Peyer's patch (tissue), 4 donors: ENCODE results near the gene ZFYVE1. TPM values are rescaled to one million over a fixed set of nuclear protein-coding genes. Genes with fewer than 3 reads are reported as not detected.

Experiments used
- DNase-seq, 3 donors: peaks; one replicate each; pipeline ENCODE4 v3.0.0-alpha.2; 2017 to 2019
- H3K27ac ChIP-seq, 4 donors: fragments of 200-600 bp; sonication (generic); one replicate each; pipeline ENCODE4 v1.5.1; 2016 to 2019
- H3K27me3 ChIP-seq, 2 donors: fragments of 200-600 bp; sonication (generic); one replicate each; pipeline ENCODE4 v1.5.1; 2019
- H3K36me3 ChIP-seq, 3 donors: fragments of 200-600 bp; sonication (generic); one replicate each; pipeline ENCODE4 v1.5.1; 2016 to 2019
- H3K4me1 ChIP-seq, 4 donors: fragments of 200-600 bp; sonication (generic); one replicate each; pipeline ENCODE4 v1.5.1; 2016 to 2019
- H3K4me3 ChIP-seq, 4 donors: fragments of 200-600 bp; sonication (generic); 1 replicate in 3 of 4; 2 replicates in 1 of 4; pipeline ENCODE4 v1.5.1; 2016 to 2019; ENCODE audit warnings: mild to moderate bottlenecking in 1 of 4
- H3K9me3 ChIP-seq, 4 donors: fragments of 200-600 bp; sonication (generic); one replicate each; pipeline ENCODE4 v1.5.1; 2016 to 2019; ENCODE audit warnings: mild to moderate bottlenecking in 1 of 4
- POLR2A ChIP-seq, 2 donors: fragments of 450-650 bp; IDR thresholded peaks; one replicate each; pipeline ENCODE4 v1.5.1; 2017; ENCODE audit warnings: antibody characterized with exemption in 2 of 2, mild to moderate bottlenecking in 2 of 2, moderate library complexity in 2 of 2
- total RNA-seq, 4 donors: library from RNA; depleted of rRNA; stranded (reverse); fragments of >200 nt; gene quantifications; one replicate each; pipeline ENCODE4 v1.1.0, GENCODE V29; 2016
- TF ChIP-seq, protein P1 (sequence below), 6 experiments: fragments of 450-650 bp in 4 of 6; fragments of 200-600 bp in 2 of 6; sonication (generic) in 1 of 6; IDR thresholded peaks; one replicate each; pipeline ENCODE4 v1.5.1; 2017 to 2019; ENCODE audit warnings: antibody characterized with exemption in 6 of 6, mild to moderate bottlenecking in 3 of 6, moderate library complexity in 1 of 6

ZFYVE1 gene
- total RNA-seq, 4 donors from 2014 or later, result 8.3 to 32.5 (median 26.8) TPM

DNA sequence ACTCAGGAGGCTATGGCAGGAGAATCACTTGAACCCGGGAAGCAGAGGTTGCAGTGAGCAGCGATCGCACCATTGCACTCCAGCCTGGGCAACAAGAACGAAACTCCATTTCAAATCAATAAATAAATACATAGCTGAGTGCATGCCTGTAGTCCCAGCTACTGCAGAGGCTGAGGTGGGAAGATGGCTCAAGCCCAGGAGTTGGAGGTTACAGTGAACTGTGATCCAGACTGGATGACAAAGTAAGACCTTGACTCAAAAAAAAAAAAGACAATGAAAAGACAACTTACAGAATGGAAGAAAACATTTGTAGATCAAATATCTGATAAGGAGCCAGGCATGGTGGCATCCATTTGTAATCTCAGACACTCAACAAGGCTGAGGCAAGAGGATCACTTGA lies 27.6 kb downstream of the ZFYVE1 start:
- no peaks in the 10 kb centered on the region for H3K4me1 ChIP-seq
- no peak overlapping the region for H3K27ac ChIP-seq
- no peak overlapping the region for H3K4me3 ChIP-seq
- DNase-seq, result no peak
- peaks cover 0 to 42% (median 0%) of the 10 kb centered on the region in 3 donors for H3K36me3 ChIP-seq
- TF ChIP-seq POLR2A (IDR thresholded peaks at IDR 0.05), result no peak
- TF ChIP-seq, protein P1, sequence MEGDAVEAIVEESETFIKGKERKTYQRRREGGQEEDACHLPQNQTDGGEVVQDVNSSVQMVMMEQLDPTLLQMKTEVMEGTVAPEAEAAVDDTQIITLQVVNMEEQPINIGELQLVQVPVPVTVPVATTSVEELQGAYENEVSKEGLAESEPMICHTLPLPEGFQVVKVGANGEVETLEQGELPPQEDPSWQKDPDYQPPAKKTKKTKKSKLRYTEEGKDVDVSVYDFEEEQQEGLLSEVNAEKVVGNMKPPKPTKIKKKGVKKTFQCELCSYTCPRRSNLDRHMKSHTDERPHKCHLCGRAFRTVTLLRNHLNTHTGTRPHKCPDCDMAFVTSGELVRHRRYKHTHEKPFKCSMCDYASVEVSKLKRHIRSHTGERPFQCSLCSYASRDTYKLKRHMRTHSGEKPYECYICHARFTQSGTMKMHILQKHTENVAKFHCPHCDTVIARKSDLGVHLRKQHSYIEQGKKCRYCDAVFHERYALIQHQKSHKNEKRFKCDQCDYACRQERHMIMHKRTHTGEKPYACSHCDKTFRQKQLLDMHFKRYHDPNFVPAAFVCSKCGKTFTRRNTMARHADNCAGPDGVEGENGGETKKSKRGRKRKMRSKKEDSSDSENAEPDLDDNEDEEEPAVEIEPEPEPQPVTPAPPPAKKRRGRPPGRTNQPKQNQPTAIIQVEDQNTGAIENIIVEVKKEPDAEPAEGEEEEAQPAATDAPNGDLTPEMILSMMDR (IDR thresholded peaks at IDR 0.05), result no peak
- no peaks in the 10 kb centered on the region for H3K27me3 ChIP-seq
- no peaks in the 10 kb centered on the region for H3K9me3 ChIP-seq

DNA sequence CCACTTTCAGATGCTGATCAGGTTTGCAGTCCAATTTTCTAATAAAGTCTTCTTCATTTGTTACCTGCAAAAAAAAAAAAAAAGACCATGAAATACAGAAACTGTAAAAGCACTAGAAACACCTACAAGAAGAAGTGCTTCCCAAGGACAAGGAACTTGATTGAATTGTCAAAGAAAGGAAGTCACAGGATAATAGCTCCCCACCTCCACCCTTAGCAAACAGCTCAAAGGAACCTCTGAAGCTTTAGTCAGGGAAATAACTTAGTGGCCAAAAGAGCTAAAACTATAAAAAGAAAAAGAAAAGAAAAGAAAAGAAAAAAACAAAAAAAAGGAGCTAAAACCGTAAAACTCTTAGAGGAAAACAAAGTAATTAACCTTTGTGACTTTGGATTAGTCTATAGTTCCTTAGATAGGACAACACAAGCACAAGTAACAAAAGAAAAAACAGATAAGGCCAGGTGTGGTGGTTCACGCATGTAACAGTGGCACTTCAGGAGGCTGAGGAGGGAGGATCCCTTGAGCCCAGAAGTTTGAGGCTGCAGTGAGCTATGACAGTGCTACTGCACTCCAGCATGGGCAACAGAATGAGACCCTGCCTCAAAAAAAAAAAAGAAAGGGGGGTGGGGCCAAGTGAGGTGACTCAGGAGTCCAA lies 28.5 kb downstream of the ZFYVE1 start:
- no peaks in the 10 kb centered on the region for H3K27me3 ChIP-seq
- no peak overlapping the region for H3K4me3 ChIP-seq
- no peak overlapping the region for H3K27ac ChIP-seq
- no peaks in the 10 kb centered on the region for H3K9me3 ChIP-seq
- TF ChIP-seq, protein P1 (IDR thresholded peaks at IDR 0.05), result no peak
- TF ChIP-seq POLR2A (IDR thresholded peaks at IDR 0.05), result no peak
- no peak for DNase-seq
- no peaks in the 10 kb centered on the region for H3K4me1 ChIP-seq
- peaks cover 0 to 43% (median 0%) of the 10 kb centered on the region in 3 donors for H3K36me3 ChIP-seq

DNA sequence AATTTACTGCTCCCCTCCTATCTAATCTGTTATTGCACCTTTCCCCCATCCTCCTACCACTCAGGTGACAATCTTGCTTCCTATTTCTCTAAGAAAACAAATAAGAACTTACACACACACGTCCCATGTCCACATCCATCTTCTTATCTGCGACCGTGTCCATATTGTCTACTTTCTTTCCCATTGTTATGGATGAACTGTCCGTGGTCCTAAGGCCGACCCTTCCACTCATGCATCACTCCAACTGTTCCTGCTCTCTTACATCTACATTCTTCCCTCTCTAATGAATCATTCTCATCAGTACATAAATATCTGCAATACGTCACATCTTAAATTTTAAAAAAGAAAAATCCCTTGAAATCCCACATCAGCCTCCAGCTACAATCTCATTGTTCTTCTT lies 30.0 kb downstream of the ZFYVE1 start:
- peaks cover 0 to 56% (median 0%) of the 10 kb centered on the region in 3 donors for H3K36me3 ChIP-seq
- no peak for TF ChIP-seq POLR2A (IDR thresholded peaks at IDR 0.05)
- DNase-seq, result no peak
- H3K9me3 ChIP-seq, result no peaks in the 10 kb centered on the region
- no peak overlapping the region for H3K27ac ChIP-seq
- H3K4me1 ChIP-seq, result no peaks in the 10 kb centered on the region
- no peaks in the 10 kb centered on the region for H3K27me3 ChIP-seq
- H3K4me3 ChIP-seq, result no peak overlapping the region

- H3K4me1 ChIP-seq, result no peaks in the 10 kb centered on the region
- H3K4me3 ChIP-seq, result no peak overlapping the region
- H3K9me3 ChIP-seq, result no peaks in the 10 kb centered on the region
- H3K27me3 ChIP-seq, result no peaks in the 10 kb centered on the region
- TF ChIP-seq, protein P1 (IDR thresholded peaks at IDR 0.05), result no peak
- H3K36me3 ChIP-seq, result peaks cover 0 to 55% (median 0%) of the 10 kb centered on the region in 3 donors
- no peak overlapping the region for H3K27ac ChIP-seq
- DNase-seq, result no peak
These were observed 36.7 kb downstream of the ZFYVE1 start for GRCh38 chr14:72990171-72990570.

- Histone ChIP-seq H3K27ac (no peak overlapping the region), H3K27me3 (no peaks in the 10 kb centered on the region), H3K4me3 (no peak overlapping the region), H3K9me3 (no peaks in the 10 kb centered on the region), H3K36me3 (peaks cover 0 to 48% (median 0%) of the 10 kb centered on the region in 3 donors), H3K4me1 (no peaks in the 10 kb centered on the region)
- DNase-seq, result no peak
- TF ChIP-seq POLR2A (IDR thresholded peaks at IDR 0.05), result no peak
- TF ChIP-seq, protein P1 (IDR thresholded peaks at IDR 0.05), result no peak
These were observed 40.0 kb downstream of the ZFYVE1 start for GRCh38 chr14:72986857-72987256.

GRCh38 chr14:72986214-72986613 lies 40.7 kb downstream of the ZFYVE1 start:
- H3K9me3 ChIP-seq, result no peaks in the 10 kb centered on the region
- DNase-seq, result no peak
- H3K4me3 ChIP-seq, result no peak overlapping the region
- peaks cover 0 to 53% (median 0%) of the 10 kb centered on the region in 3 donors for H3K36me3 ChIP-seq
- H3K27ac ChIP-seq, result no peak overlapping the region
- H3K27me3 ChIP-seq, result no peaks in the 10 kb centered on the region
- TF ChIP-seq, protein P1 (IDR thresholded peaks at IDR 0.05), result no peak
- no peak for TF ChIP-seq POLR2A (IDR thresholded peaks at IDR 0.05)
- H3K4me1 ChIP-seq, result no peaks in the 10 kb centered on the region
